B cell (primary cell): ENCODE data around the gene IRS1. TPM values are rescaled to one million over a fixed set of nuclear protein-coding genes. Genes with fewer than 3 reads are reported as not detected.

Experiments
- ATAC-seq: fragments of 200-7000 bp; cut with Tn5 transposase; one replicate; pipeline ENCODE4 v1.10.0; 2021; ENCODE audit warnings: low read depth, mild to moderate bottlenecking, moderate number of reproducible peaks, moderate library complexity
- CTCF ChIA-PET: fragments of 350-600 bp; sonication (Branson Sonifier 250); formaldehyde crosslinking; loops from one replicate; lab custom pipeline; 2021; ENCODE audit warnings: antibody characterized with exemption, inconsistent platforms; lab: Charles Lee
- POLR2A ChIA-PET: fragments of 350-600 bp; sonication (Branson Sonifier 250); formaldehyde crosslinking; loops from one replicate; lab custom pipeline; 2021; ENCODE audit warnings: antibody characterized with exemption; lab: Charles Lee
- DNase-seq: peaks from one replicate; pipeline ENCODE4 v3.0.0; 2013
- H2AFZ ChIP-seq: 2 replicates; pipeline ENCODE4 v1.6.1; 2012; ENCODE audit warnings: mild to moderate bottlenecking, low read depth, low read length; ENCODE audit not compliant: insufficient read depth, poor library complexity, severe bottlenecking
- H3K27ac ChIP-seq, 2 donors: 1 replicate in 1 of 2; 2 replicates in 1 of 2; pipeline ENCODE4 v1.5.1; 2012 to 2013; ENCODE audit warnings: low read length in 2 of 2, mild to moderate bottlenecking in 2 of 2, moderate library complexity in 1 of 2
- H3K27me3 ChIP-seq, 4 experiments: fragments of 200-600 bp in 1 of 4; sonication (generic) in 1 of 4; replicated peaks in 1 of 4; 1 replicate in 2 of 4; 2 replicates in 2 of 4; pipeline versions ENCODE4 v1.6.1 to v1.7.0; 2013 to 2016; ENCODE audit warnings: low read length in 3 of 4, mild to moderate bottlenecking in 2 of 4, mixed read lengths in 1 of 4, moderate library complexity in 1 of 4; ENCODE audit not compliant: insufficient read depth in 4 of 4, control insufficient read depth in 3 of 4; ENCODE audit errors: control extremely low read depth in 1 of 4
- H3K36me3 ChIP-seq, 2 experiments: replicated peaks in 1 of 2; 1 replicate in 1 of 2; 2 replicates in 1 of 2; pipeline versions ENCODE4 v1.6.1 to v1.7.1; 2013; ENCODE audit warnings: low read length in 1 of 2; ENCODE audit not compliant: insufficient read depth in 2 of 2, control insufficient read depth in 1 of 2; ENCODE audit errors: control extremely low read depth in 1 of 2, extremely low read depth in 1 of 2
- H3K4me1 ChIP-seq, 2 donors: fragments of 200-600 bp in 1 of 2; sonication (generic) in 1 of 2; 1 replicate in 1 of 2; 2 replicates in 1 of 2; pipeline versions ENCODE4 v1.5.1 to v1.6.1; 2013 to 2017; ENCODE audit warnings: low read length in 2 of 2; ENCODE audit not compliant: control insufficient read depth in 2 of 2, insufficient read depth in 2 of 2
- H3K4me2 ChIP-seq: replicated peaks from 2 replicates; pipeline ENCODE3; 2012; ENCODE audit warnings: mild to moderate bottlenecking, low read depth, low read length; ENCODE audit not compliant: poor library complexity, severe bottlenecking
- H3K4me3 ChIP-seq, 5 experiments: fragments of 200-600 bp in 1 of 5; sonication (generic) in 1 of 5; 1 replicate in 3 of 5; 2 replicates in 2 of 5; pipeline versions ENCODE4 v1.5.1 to v1.7.0; 2011 to 2016; ENCODE audit warnings: low read length in 4 of 5, mild to moderate bottlenecking in 4 of 5, low read depth in 2 of 5, control low read depth in 1 of 5, moderate library complexity in 1 of 5; ENCODE audit not compliant: insufficient read depth in 1 of 5; ENCODE audit errors: control extremely low read depth in 1 of 5, extremely low read depth in 1 of 5
- H3K79me2 ChIP-seq: fragments of 200-600 bp; sonication (generic); one replicate; pipeline ENCODE4 v1.6.0; 2016; ENCODE audit warnings: low read length; ENCODE audit not compliant: control insufficient read depth, insufficient read depth
- H3K9ac ChIP-seq: fragments of 200-600 bp; sonication (generic); 2 replicates; pipeline ENCODE4 v1.6.1; 2017; ENCODE audit warnings: mild to moderate bottlenecking, low read length, moderate library complexity
- H3K9me3 ChIP-seq, 3 donors: one replicate each; pipeline versions ENCODE4 v1.6.1 to v1.7.1; 2013; ENCODE audit warnings: low read length in 2 of 3; ENCODE audit not compliant: control insufficient read depth in 2 of 3, insufficient read depth in 1 of 3; ENCODE audit errors: control extremely low read depth in 1 of 3
- H4K20me1 ChIP-seq: 2 replicates; pipeline ENCODE4 v1.6.0; 2012; ENCODE audit warnings: mild to moderate bottlenecking, low read length; ENCODE audit not compliant: insufficient read depth, control insufficient read depth, poor library complexity, severe bottlenecking
- H3K27ac Mint-ChIP-seq: one replicate; pipeline ENCODE4 v1.8.0; 2021; ENCODE audit warnings: mixed read lengths
- H3K27me3 Mint-ChIP-seq: one replicate; pipeline ENCODE4 v1.8.0; 2021; ENCODE audit warnings: mixed read lengths
- H3K4me1 Mint-ChIP-seq: one replicate; pipeline ENCODE4 v1.8.0; 2021; ENCODE audit warnings: mixed read lengths
- H3K4me3 Mint-ChIP-seq: one replicate; pipeline ENCODE4 v1.8.0; 2021; ENCODE audit warnings: mixed read lengths
- H3K9me3 Mint-ChIP-seq: one replicate; pipeline ENCODE4 v1.8.0; 2022; ENCODE audit warnings: mixed read lengths; ENCODE audit not compliant: insufficient read depth
- CTCF ChIP-seq: fragments of 200-600 bp; IDR thresholded peaks from one replicate; pipeline ENCODE4 v1.8.0; 2022; ENCODE audit warnings: antibody characterized with exemption, mild to moderate bottlenecking
- EZH2 ChIP-seq: IDR thresholded peaks from 2 replicates; pipeline ENCODE4 v1.6.1; 2012; ENCODE audit warnings: borderline replicate concordance, low read depth, mild to moderate bottlenecking, moderate library complexity, low read length; ENCODE audit not compliant: insufficient read depth, poor library complexity, severe bottlenecking
- WGBS: methylation state at CpG from one replicate; pipeline ENCODE4 v1.1.5; 2013; ENCODE audit warnings: missing lambda C conversion rate; ENCODE audit not compliant: insufficient coverage; 5-methylcytosine and 5-hydroxymethylcytosine counted together
- intact Hi-C: fragments of 100-400 bp; cut with micrococcal nuclease; formaldehyde crosslinking; loops from one replicate; pipeline ENCODE4 v1.10.0; 2022
- polyA plus RNA-seq: library from polyadenylated mRNA; depleted of rRNA; stranded (reverse); fragments of >200 nt; gene quantifications from 2 replicates; pipeline ENCODE4 v1.2.3, GENCODE V29; 2012
- total RNA-seq, 2 donors: library from RNA; stranded (reverse); fragments of 120-200 nt in 1 of 2; gene quantifications; 1 replicate in 1 of 2; 2 replicates in 1 of 2; pipeline versions ENCODE4 v1.2.3 to v1.2.4, GENCODE V29; 2013 to 2022

Gene IRS1
- total and polyA plus RNA-seq, 2 donors (not counting 1 experiment from before 2014, with no cell fraction given), result 3.8 to 11.9 TPM

DNA sequence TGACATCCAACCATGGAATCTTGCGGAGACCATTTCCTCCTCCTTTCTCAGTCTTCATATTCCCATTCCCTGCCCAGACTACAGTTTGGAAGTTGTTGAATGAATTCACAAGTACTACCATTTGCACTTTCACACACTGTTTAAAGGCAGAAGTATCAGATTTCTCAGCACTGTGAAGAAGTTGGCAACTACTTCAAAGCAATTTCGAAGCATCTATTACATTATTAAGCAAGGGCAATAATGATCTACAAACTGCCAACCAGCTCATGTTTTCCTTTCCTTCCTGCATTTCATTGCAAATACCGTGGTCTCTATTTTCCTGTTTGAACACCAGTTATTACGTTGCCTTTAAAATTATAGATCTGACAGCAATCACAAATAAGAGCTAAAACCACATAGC, 105.5 kb downstream of the IRS1 start:
- Mint-ChIP-seq H3K27ac (no peak overlapping the region), H3K4me1 (peaks cover 11% of the 10 kb centered on the region), H3K4me3 (no peak overlapping the region), H3K9me3 (no peaks in the 10 kb centered on the region), H3K27me3 (peaks cover 19% of the 10 kb centered on the region)
- no peaks in the 10 kb centered on the region for H3K79me2 ChIP-seq
- DNase-seq (no peak), ATAC-seq (no peak)
- no peak for TF ChIP-seq CTCF
- TF ChIP-seq EZH2, result no peak
- H3K4me1 ChIP-seq, result no peaks in the 10 kb centered on the region
- intact Hi-C loops, result no loop called here
- ChIA-PET CTCF (interaction anchor here (1.0 to 1.7 kb wide), 2 partner anchors 105 to 108 kb away, joined by 3 to 4 read pairs; partner anchors contain the start of gene IRS1), POLR2A (no interaction called here)
- no peaks in the 10 kb centered on the region for H4K20me1 ChIP-seq
- H3K9ac ChIP-seq, result no peak overlapping the region
- H2AFZ ChIP-seq, result no peak overlapping the region
- H3K4me2 ChIP-seq, result no peak overlapping the region
- H3K4me3 ChIP-seq, result no peak overlapping the region
- H3K27me3 ChIP-seq, result peaks cover 0 to 6% (median 2%) of the 10 kb centered on the region in 4 experiments
- WGBS, result 31% methylated on average over 3 of the region's 4 CpGs
- no peaks in the 10 kb centered on the region for H3K9me3 ChIP-seq
- H3K27ac ChIP-seq, result no peak overlapping the region
- H3K36me3 ChIP-seq, result no peaks in the 10 kb centered on the region

DNA sequence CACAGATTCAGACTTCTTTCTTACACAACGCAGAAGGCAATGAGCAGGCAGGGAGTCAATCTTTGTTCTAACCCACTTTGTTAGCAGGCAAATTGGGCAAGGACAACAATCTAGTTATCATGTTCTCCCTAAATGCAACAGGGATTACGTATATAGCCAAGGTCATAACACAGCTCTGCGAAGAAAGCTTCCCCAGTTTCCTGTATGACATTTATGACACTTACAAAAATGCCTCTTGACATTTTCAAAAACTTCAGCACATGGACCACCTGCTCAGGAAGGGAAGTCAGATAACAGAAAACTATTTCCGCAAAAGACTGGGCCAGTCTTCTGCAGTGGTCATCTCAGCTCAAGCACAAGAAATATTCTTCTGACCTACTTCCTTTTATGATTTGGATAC, 106.1 kb downstream of the IRS1 start:
- no peak for DNase-seq
- no peak for ATAC-seq
- TF ChIP-seq CTCF, result no peak
- TF ChIP-seq EZH2, result no peak
- Mint-ChIP-seq H3K4me1 (peaks cover 11% of the 10 kb centered on the region), H3K27ac (no peak overlapping the region), H3K9me3 (no peaks in the 10 kb centered on the region), H3K27me3 (peaks cover 24% of the 10 kb centered on the region), H3K4me3 (no peak overlapping the region)
- ChIA-PET CTCF (interaction anchor here (1.0 to 1.7 kb wide), 2 partner anchors 106 to 109 kb away, joined by 3 to 4 read pairs; partner anchors contain the start of gene IRS1), POLR2A (no interaction called here)
- Histone ChIP-seq H3K9ac (no peak overlapping the region), H4K20me1 (no peaks in the 10 kb centered on the region), H3K36me3 (no peaks in the 10 kb centered on the region), H3K9me3 (no peaks in the 10 kb centered on the region), H3K4me2 (no peak overlapping the region), H3K79me2 (no peaks in the 10 kb centered on the region), H2AFZ (peak overlapping the region; percentile 3), H3K27ac (no peak overlapping the region), H3K4me3 (no peak overlapping the region), H3K27me3 (peaks cover 0 to 6% (median 2%) of the 10 kb centered on the region in 4 experiments), H3K4me1 (no peaks in the 10 kb centered on the region)
- WGBS, result 16% methylated on average over 3 of the region's 4 CpGs
- intact Hi-C loops, result no loop called here
